Measurements from ENCODE around the gene STK32C.
"Not testable (repeated sequence)": the region's sequence is repeated elsewhere in the genome, so short reads cannot be mapped to it uniquely, and the experiment has no call there.

The STK32C gene

DNA sequence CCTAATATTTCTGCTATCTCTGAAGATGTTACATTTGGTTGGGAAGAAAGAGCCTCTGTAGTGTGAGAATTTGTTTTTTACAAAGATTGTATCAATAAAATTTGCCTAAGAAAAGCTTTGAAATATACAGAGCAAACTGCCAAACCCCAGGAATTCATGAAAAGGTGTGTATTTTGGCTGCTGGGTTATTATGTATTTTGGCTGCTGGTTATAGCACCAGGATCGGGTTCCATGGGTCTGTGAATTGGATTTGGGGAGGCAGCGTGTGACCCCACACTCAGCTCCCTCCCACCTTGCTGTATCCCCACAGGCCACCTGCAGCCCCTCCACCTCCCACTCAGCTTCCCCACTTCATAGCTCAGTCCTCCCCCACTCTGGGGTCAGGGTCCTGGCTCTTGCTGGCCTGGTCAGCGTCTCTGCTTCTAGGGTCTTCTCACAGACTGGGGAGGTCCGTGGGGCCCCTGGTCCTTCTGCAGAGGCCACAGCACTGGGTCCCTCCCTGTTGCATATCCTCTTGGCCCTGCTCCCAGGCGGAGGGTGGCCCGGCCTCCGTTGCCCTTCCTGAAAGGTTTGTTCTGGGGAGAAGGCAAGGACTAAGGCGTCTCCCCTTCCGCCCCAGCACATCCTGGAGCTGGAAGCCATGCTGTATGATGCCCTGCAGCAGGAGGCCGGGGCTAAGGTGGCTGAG, 145.0 kb downstream of the STK32C start:
- no peak for DNase-seq

DNA sequence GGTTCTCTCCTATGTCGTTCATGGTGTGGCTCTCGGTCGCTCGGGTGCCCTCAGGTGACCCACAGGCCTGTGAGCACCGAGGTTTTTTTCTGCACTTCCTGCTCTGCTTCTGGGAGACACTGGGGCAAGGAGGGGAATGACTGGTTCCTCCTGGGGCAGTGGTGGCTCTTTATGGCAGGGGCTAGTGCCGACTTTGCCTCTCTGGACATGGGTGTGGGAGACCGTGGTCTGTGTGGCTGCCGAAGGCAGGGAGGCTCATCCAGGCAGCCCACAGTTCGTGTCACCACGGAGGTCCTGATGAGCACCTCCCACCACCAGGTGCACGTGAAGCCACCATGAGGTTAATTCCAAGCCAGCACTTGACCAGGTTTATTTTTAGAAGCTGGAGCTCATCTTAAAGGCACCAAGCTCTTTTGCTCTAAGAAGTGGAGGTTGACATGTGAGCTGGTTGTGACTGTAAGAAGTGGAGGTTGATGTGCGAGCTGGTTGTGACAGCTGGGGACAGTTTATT, 145.7 kb downstream of the STK32C start:
- peak; percentile 23 for DNase-seq

DNA sequence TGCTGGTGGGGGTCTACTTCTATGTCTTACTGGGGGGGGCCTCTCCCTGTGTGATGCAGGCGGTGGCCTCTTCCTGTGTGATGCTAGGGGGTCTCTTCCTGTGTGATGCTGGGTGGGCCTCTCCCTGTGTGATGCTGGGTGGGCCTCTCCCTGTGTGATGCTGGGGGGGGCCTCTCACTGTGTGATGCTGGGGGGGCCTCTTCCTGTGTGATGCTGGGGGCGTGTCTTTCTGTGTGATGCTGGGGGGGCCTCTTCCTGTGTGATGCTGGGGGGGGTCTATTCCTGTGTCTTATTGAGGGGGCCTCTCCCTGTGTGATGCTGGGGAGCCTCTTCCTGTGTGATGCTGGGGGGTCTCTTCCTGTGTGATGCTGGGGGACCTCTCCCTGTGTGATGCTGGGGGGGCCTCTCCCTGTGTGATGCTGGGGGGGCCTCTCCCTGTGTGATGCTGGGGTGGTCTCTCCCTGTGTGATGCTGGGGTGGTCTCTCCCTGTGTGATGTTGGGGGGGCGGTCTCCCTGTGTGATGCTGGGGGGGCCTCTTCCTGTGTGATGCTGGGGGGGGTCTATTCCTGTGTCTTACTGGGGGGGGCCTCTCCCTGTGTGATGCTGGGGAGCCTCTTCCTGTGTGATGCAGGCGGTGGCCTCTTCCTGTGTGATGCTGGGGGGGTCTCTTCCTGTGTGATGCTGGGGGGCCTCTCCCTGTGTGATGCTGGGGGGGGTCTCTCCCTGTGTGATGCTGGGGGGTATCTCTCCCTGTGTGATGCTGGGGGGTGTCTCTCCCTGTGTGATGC, 146.7 kb downstream of the STK32C start:
- DNase-seq = not testable (repeated sequence)

DNA sequence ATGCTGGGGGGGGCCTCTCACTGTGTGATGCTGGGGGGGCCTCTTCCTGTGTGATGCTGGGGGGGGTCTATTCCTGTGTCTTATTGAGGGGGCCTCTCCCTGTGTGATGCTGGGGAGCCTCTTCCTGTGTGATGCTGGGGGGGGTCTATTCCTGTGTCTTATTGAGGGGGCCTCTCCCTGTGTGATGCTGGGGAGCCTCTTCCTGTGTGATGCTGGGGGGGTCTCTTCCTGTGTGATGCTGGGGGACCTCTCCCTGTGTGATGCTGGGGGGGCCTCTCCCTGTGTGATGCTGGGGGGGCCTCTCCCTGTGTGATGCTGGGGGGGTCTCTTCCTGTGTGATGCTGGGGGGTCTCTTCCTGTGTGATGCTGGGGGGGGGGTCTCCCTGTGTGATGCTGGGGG, 147.5 kb downstream of the STK32C start:
- DNase-seq = not testable (repeated sequence)

DNA sequence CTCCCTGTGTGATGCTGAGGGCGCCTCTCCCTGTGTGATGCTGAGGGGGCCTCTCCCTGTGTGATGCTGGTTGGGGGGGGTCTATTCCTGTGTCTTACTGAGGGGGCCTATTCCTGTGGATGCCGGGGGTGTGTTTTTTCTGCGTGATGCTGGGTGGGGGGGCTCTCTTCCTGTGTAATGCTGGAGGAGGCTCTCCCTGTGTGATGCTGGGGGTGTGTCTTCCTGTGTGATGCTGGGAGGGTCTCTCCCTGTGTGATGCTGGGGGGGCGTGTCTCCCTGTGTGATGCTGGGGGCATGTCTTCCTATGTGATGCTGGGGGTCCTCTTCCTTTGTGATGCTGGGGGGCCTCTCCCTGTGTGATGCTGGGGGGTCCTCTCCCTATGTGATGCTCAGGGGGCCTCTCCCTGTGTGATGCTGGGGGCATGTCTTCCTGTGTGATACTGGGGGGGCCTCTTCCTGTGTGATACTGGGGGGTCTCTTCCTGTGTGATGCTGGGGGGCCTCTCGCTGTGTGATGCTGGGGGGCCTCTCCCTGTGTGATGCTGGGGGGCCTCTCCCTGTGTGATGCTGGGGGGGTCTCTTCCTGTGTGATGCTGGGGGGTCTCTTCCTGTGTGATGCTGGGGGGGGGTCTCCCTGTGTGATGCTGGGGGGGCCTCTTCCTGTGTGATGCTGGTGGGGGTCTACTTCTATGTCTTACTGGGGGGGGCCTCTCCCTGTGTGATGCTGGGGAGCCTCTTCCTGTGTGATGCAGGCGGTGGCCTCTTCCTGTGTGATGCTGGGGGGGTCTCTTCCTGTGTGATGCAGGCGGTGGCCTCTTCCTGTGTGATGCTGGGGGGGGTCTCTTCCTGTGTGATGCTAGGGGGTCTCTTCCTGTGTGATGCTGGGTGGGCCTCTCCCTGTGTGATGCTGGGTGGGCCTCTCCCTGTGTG, 148.2 kb downstream of the STK32C start:
- DNase-seq = peak; percentile 57

DNA sequence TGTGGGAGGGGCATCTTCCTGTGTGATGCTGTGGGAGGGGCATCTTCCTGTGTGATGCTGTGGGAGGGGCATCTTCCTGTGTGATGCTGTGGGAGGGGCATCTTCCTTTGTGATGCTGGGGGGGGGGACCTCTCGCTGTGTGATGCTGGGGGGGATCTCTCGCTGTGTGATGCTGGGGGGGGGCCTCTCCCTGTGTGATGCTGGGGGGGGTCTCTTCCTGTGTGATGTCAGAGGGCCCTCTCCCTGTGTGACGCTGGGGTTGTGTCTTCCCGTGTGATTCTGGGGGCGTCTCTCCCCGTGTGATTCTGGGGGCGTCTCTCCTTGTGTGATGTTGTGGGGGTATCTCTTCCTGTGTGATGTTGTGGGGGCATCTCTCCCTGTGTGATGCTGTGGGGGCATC, 148.9 kb downstream of the STK32C start:
- DNase-seq = peak; percentile 56

DNA sequence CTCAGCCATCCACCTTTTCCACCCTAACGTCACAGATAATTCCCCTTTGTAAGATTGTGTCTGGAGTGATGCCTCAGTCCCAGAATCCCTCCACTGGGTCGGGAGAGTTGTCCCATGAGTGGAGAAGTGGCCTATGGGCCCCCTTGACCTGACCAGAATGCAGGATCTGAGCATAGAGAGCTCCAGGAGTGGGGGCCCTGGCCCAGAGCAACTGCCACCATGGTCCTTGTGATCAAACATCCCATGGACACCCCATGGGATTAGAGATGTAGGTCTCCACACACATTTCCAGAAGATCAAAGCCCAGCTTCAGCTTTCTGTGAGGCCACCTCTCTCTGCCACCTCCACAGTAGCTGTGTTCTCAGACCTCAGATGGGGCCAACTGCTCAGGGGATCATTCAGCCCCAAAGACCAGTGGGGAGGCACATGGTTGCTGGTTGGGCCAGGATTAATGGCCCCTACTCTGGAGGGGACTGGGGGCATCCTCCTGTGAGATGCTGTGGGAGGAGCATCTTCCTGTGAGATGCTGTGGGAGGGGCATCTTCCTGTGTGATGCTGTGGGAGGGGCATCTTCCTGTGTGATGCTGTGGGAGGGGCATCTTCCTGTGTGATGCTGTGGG, 149.5 kb downstream of the STK32C start:
- DNase-seq = peak; percentile 53
